Right lobe of liver (tissue), 6 donors: Measurements from ENCODE around the gene PSMB2. TPM values are rescaled to one million over a fixed set of nuclear protein-coding genes. Genes with fewer than 3 reads are reported as not detected.

Source experiments
- ATAC-seq, 4 donors: fragments of 200-7000 bp; cut with Tn5 transposase; one replicate each; pipeline ENCODE4 v1.9.1; 2020; ENCODE audit warnings: mild to moderate bottlenecking in 4 of 4, moderate library complexity in 4 of 4
- DNase-seq, 3 donors: peaks; one replicate each; pipeline ENCODE4 v3.0.0-alpha.2; 2020
- H3K27ac ChIP-seq, 3 donors: fragments of 200-600 bp; one replicate each; pipeline ENCODE4 v1.8.0; 2022
- H3K27me3 ChIP-seq, 2 donors: fragments of 200-600 bp; one replicate each; pipeline ENCODE4 v1.8.0; 2022
- H3K36me3 ChIP-seq, 4 donors: fragments of 200-600 bp; sonication (generic) in 1 of 4; one replicate each; pipeline versions ENCODE4 v1.5.1 to v1.8.0; 2017 to 2022; ENCODE audit warnings: control low read depth in 1 of 4
- H3K4me1 ChIP-seq, 4 donors: fragments of 200-600 bp; sonication (generic) in 1 of 4; one replicate each; pipeline versions ENCODE4 v1.5.1 to v1.8.0; 2017 to 2022; ENCODE audit warnings: control low read depth in 1 of 4
- H3K4me3 ChIP-seq, 3 donors: fragments of 200-600 bp; one replicate each; pipeline ENCODE4 v1.8.0; 2022
- H3K9me3 ChIP-seq, 4 donors: fragments of 200-600 bp; sonication (generic) in 1 of 4; one replicate each; pipeline versions ENCODE4 v1.5.1 to v1.8.0; 2017 to 2022; ENCODE audit warnings: control low read depth in 1 of 4
- POLR2A ChIP-seq: fragments of 450-650 bp; IDR thresholded peaks from one replicate; pipeline ENCODE4 v1.6.1; 2017; ENCODE audit warnings: antibody characterized with exemption, mild to moderate bottlenecking
- WGBS: methylation state at CpG from one replicate; pipeline ENCODE4 v1.1.6; 2018; ENCODE audit warnings: low coverage, low lambda C conversion rate; ENCODE audit not compliant: insufficient coverage; ENCODE audit errors: missing lambda C conversion rate; 5-methylcytosine and 5-hydroxymethylcytosine counted together
- intact Hi-C, 2 donors: fragments of 100-400 bp; cut with DNase I; formaldehyde crosslinking; loops; one replicate each; pipeline versions ENCODE4 v1.11.2 to v1.14.1; 2022
- total RNA-seq, 6 experiments: library from RNA; depleted of rRNA in 2 of 6; stranded (reverse); fragments of >200 nt in 2 of 6; fragmentation: NEBNext Ultra II Directional in 3 of 6; extraction: Animal tissue kit (Norgen Biotek cat#: 25700) in 3 of 6; gene quantifications; one replicate each; pipeline versions ENCODE4 v1.1.0 to v1.2.4, GENCODE V29; 2016 to 2023
- TF ChIP-seq, protein P1 (sequence below), 4 donors: fragments of 200-600 bp in 3 of 4; fragments of 450-650 bp in 1 of 4; IDR thresholded peaks; one replicate each; pipeline versions ENCODE4 v1.5.1 to v1.8.0; 2016 to 2022; ENCODE audit warnings: antibody characterized with exemption in 4 of 4, mild to moderate bottlenecking in 2 of 4
- donor health status: DM: no; HTN: yes; CAD: no.
- donor health status: DM: no; HTN: no; CAD: no.
- donor health status: DM: no; HTN: no; CAD: no.
- donor health status: DM: no; HTN: yes; CAD: no.
- donor health status: DM: no; HTN: yes; CAD: no.

Gene PSMB2
- total RNA-seq, 6 experiments from 2014 or later: 41.7 to 54.6 (median 48.3) TPM

DNA sequence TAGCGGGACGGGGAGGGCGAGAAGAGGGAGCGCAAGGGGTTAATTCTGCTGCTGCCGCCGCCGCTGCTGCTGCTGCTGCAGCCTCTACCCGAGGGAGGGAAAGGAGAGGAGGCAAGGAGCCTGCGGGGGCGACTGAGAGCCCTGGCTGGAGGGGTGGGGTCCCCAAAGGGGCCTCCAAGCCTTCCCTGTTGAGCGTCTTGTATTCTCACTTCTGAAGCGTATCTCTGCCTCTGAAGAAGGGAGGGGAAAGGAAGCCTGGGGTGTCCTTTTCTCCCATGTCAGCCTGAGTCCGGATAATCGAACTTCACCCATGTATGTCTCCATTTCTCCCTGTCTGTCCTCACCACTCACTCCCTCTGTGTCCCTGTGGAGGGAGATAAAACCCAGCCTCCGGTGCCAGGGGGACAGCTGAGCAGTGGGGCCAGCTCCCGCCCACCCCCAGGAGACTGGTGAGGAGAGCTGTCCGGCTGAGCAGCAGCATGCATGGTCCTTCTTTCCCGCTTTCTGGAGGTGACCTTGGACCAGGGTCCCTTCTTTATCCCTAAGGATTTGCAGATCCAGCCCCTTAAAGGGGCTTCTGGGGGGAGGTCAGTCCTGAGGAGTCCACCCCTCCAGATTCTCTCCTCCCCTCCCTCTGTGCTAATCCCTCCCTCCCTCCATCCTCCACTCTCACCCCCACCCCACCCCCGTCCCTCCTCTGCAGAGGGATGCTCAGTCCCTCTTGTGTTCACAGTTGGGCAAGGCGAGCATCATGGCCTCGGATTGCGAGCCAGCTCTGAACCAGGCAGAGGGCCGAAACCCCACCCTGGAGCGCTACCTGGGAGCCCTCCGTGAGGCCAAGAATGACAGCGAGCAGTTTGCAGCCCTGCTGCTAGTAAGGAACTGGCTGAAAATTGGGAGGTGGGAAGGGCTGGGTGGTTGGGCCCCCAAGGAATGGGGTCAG, 82.7 kb downstream of the PSMB2 start:
- peaks cover 0 to 42% (median 16%) of the 10 kb centered on the region in 4 donors for H3K4me1 ChIP-seq
- TF ChIP-seq, protein P1, sequence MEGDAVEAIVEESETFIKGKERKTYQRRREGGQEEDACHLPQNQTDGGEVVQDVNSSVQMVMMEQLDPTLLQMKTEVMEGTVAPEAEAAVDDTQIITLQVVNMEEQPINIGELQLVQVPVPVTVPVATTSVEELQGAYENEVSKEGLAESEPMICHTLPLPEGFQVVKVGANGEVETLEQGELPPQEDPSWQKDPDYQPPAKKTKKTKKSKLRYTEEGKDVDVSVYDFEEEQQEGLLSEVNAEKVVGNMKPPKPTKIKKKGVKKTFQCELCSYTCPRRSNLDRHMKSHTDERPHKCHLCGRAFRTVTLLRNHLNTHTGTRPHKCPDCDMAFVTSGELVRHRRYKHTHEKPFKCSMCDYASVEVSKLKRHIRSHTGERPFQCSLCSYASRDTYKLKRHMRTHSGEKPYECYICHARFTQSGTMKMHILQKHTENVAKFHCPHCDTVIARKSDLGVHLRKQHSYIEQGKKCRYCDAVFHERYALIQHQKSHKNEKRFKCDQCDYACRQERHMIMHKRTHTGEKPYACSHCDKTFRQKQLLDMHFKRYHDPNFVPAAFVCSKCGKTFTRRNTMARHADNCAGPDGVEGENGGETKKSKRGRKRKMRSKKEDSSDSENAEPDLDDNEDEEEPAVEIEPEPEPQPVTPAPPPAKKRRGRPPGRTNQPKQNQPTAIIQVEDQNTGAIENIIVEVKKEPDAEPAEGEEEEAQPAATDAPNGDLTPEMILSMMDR (IDR thresholded peaks at IDR 0.05): no peak
- TF ChIP-seq POLR2A: no peak
- peak overlapping the region; percentile 93 to 98 (median 96) for H3K4me3 ChIP-seq
- DNase-seq (peak in 1 of 3 donors; percentile 49), ATAC-seq (no peak)
- H3K9me3 ChIP-seq: no peaks in the 10 kb centered on the region
- H3K36me3 ChIP-seq: peaks cover 0 to 5% (median 0%) of the 10 kb centered on the region in 4 donors
- 32% methylated on average over 7 of the region's 26 CpGs for WGBS
- H3K27me3 ChIP-seq: no peaks in the 10 kb centered on the region
- intact Hi-C loops: no loop called here
- H3K27ac ChIP-seq: peak overlapping the region in 2 of 3 donors; percentile 87 to 93

DNA sequence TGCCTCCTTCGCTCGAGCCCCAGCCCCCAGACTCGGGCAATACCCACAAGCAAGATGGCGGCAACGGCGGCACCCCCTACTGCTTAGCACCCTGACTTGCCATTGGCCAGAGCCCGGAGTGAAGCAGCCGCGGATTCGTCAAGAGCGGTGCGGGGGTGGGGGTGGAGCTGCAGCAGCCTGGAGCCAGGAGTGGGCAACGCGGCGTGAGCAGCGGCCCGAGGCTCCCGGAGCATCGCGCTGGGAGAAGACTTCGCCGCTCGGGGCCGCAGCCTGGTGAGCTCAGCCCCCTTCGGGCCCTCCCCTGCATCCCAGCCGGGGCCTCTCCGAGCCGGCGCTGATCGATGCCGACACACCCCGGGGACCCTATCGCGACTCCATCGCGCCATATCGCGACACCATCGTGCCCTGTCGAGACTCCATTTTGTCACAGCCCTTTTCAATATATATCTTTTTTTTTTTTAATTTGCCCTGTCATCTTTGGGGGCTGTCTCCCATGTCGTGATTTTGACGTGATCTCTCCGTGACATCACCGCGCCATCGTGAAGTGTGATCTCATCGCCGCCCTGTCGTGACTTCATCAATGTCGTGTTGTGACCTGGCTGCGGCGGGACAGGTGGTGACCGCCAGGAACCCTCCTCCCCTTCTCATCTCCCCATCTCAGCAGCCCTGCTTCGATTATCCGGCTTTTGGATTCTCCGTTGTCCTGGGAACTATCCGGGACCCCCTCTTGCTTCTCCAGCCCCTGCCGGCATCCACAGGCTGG, 83.5 kb downstream of the PSMB2 start, which contains the start of gene NCDN:
Gene NCDN (plus strand): TSS at position 189 of the 763 bp plus-strand sequence. CDS start 392 bp downstream, at position 581.
- no peaks in the 10 kb centered on the region for H3K9me3 ChIP-seq
- peak within 1 kb of the TSS; percentile 87 to 95 (median 93) for H3K27ac ChIP-seq
- H3K27me3 ChIP-seq: no peaks in the 10 kb centered on the region
- peaks cover 0 to 12% (median 0%) of the 10 kb centered on the region in 4 donors for H3K36me3 ChIP-seq
- TF ChIP-seq, protein P1 (IDR thresholded peaks at IDR 0.05): no peak
- no peak for TF ChIP-seq POLR2A
- peak; percentile 95 to 97 (median 96) for DNase-seq
- H3K4me3 ChIP-seq: peak within 1 kb of the TSS; percentile 93 to 98 (median 96)
- peaks cover 0 to 47% (median 18%) of the 10 kb centered on the region in 4 donors for H3K4me1 ChIP-seq
- intact Hi-C loops: no loop called here
- WGBS: 0% methylated on average over 11 of the region's 58 CpGs
- ATAC-seq: peak; percentile 82 to 91 (median 88)

DNA sequence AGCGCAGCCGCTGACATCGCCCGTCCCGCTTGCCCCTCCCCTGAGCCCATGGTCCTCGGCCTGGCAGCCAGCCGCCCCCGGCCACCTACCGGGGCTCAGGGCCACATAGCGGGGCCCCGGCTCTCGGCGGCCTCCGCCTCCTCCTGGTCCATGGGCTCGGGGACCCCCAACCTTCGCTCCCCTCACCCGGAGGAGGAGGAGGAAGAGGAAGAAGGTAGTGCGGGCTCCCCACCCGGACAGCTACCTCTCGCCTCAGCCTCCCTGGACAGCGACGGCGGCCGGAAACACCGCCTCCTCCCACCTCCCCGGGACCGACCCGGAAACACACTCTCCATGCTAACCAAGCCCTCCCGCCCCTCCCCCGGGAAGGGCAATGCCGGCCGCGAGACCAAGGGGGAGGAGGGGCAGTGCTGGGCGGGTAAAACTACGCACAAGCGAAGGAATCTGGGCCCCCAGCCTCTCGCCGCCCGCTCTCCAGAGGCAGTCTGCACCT, 84.2 kb downstream of the PSMB2 start, which contains the start of gene KIAA0319L:
Gene KIAA0319L (minus strand): TSS at position 286 of the 493 bp plus-strand sequence. CDS start 2,912 bp downstream, outside the sequence.
- ATAC-seq (peak; percentile 78 to 90 (median 86)), DNase-seq (peak; percentile 92 to 94 (median 93))
- no peaks in the 10 kb centered on the region for H3K27me3 ChIP-seq
- H3K27ac ChIP-seq: peak within 1 kb of the TSS; percentile 87 to 95 (median 93)
- peaks cover 0 to 15% (median 3%) of the 10 kb centered on the region in 4 donors for H3K36me3 ChIP-seq
- H3K9me3 ChIP-seq: no peaks in the 10 kb centered on the region
- intact Hi-C loops: no loop called here
- TF ChIP-seq, protein P1 (IDR thresholded peaks at IDR 0.05): no peak
- peak; percentile 79 for TF ChIP-seq POLR2A
- peaks cover 0 to 47% (median 18%) of the 10 kb centered on the region in 4 donors for H3K4me1 ChIP-seq
- WGBS: no CpG with 5 or more reads among the region's 39 CpGs
- H3K4me3 ChIP-seq: peak within 1 kb of the TSS; percentile 93 to 98 (median 96)

DNA sequence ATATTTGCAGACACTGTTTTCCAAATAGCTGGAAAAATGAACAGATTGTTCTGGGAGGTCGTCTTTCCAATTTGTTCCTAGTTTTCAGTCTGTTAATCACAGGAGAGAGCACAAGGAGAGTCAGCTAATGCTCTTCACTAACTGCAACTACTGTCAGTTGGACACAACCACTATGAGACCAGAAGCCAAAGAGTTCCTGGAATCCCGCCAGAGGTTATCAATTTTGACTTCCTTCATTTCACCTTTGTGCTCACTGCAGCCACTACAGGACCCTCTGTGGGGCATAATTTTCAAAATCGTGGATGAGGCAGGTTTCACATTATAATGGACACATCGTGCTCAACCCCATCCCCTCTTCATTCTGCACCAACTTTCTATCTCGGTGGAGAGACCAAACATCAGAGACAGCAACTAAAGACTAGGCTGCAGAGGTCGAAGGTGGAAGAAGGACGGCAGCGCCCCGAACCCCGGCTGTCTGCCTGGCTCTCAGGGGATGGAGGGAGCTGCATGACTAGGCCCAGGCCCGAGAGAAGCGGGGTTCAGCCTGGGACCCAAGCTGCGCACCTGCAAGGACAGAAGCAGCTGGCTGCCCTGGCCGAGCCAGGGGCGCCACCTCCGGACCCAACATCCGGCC, 84.7 kb downstream of the PSMB2 start:
- no peak for TF ChIP-seq POLR2A
- TF ChIP-seq, protein P1 (IDR thresholded peaks at IDR 0.05): no peak

More for the DNA sequence above, 84.7 kb downstream of the PSMB2 start:
- 2% methylated on average over 6 of the region's 17 CpGs for WGBS
- ATAC-seq: no peak
- no peaks in the 10 kb centered on the region for H3K27me3 ChIP-seq
- intact Hi-C loops: no loop called here
- H3K4me1 ChIP-seq: peaks cover 0 to 47% (median 18%) of the 10 kb centered on the region in 4 donors
- H3K36me3 ChIP-seq: peaks cover 0 to 21% (median 5%) of the 10 kb centered on the region in 4 donors
- H3K9me3 ChIP-seq: no peaks in the 10 kb centered on the region
- peak in 1 of 3 donors; percentile 60 for DNase-seq
- H3K4me3 ChIP-seq: peak overlapping the region; percentile 93 to 98 (median 96)
- H3K27ac ChIP-seq: peak overlapping the region; percentile 87 to 95 (median 93)
